ENCODE data around the gene ANXA9. TPM values are rescaled to one million over a fixed set of nuclear protein-coding genes. Genes with fewer than 3 reads are reported as not detected.

Gene ANXA9
- total and polyA plus RNA-seq, 2 donors from 2014 or later = 3.3 to 38.5 TPM

GRCh38 chr1:151011154-151011850, 29.2 kb downstream of the ANXA9 start:
- Histone ChIP-seq H3K36me3 (ENCODE audit: control insufficient read depth in 2 of 3, insufficient read depth in 3 of 3, low read length in 3 of 3) (no peaks in the 10 kb centered on the region), H3K27ac (ENCODE audit: low read depth in 2 of 2, low read length in 2 of 2) (no peak overlapping the region), H3K4me3 (ENCODE audit: low read length in 3 of 3) (no peak overlapping the region), H3K9ac (ENCODE audit: low read length in 3 of 3) (no peak overlapping the region), H3K27me3 (ENCODE audit: control insufficient read depth, insufficient read depth, low read length) (no peaks in the 10 kb centered on the region), H3K9me3 (ENCODE audit: control insufficient read depth in 2 of 3, insufficient read depth in 1 of 3, low read length in 3 of 3) (no peaks in the 10 kb centered on the region), H3K4me1 (ENCODE audit: control insufficient read depth in 2 of 3, insufficient read depth in 2 of 3, low read depth in 1 of 3, low read length in 3 of 3) (peaks cover 3 to 19% (median 14%) of the 10 kb centered on the region in 3 donors)
- FAIRE-seq = no peak
- TF ChIP-seq CTCF (IDR thresholded peaks at IDR 0.05; ENCODE audit: borderline replicate concordance, extremely low read depth, insufficient read depth) = no peak
- DNase-seq = no peak
- intact Hi-C loops (cut with DNase I) = no loop called here

GRCh38 chr1:151012684-151013471, 30.8 kb downstream of the ANXA9 start:
- no peaks in the 10 kb centered on the region for H3K9me3 ChIP-seq (ENCODE audit: control insufficient read depth in 2 of 3, insufficient read depth in 1 of 3, low read length in 3 of 3)
- peak overlapping the region in 2 of 3 donors; percentile 6 to 9 for H3K4me3 ChIP-seq (ENCODE audit: low read length in 3 of 3)

GRCh38 chr1:151013518-151013917, 31.4 kb downstream of the ANXA9 start:
- peak in 4 of 5 donors; percentile 44 to 94 (median 68) for DNase-seq
- Histone ChIP-seq H3K9me3 (ENCODE audit: control insufficient read depth in 2 of 3, insufficient read depth in 1 of 3, low read length in 3 of 3) (no peaks in the 10 kb centered on the region), H3K36me3 (ENCODE audit: control insufficient read depth in 2 of 3, insufficient read depth in 3 of 3, low read length in 3 of 3) (peaks cover 0 to 8% (median 5%) of the 10 kb centered on the region in 3 donors), H3K9ac (ENCODE audit: low read length in 3 of 3) (peak overlapping the region in 1 of 3 donors; percentile 12), H3K27me3 (ENCODE audit: control insufficient read depth, insufficient read depth, low read length) (no peaks in the 10 kb centered on the region), H3K4me3 (ENCODE audit: low read length in 3 of 3) (peak overlapping the region in 2 of 3 donors; percentile 6 to 9), H3K27ac (ENCODE audit: low read depth in 2 of 2, low read length in 2 of 2) (peak overlapping the region; percentile 47 to 76), H3K4me1 (ENCODE audit: control insufficient read depth in 2 of 3, insufficient read depth in 2 of 3, low read depth in 1 of 3, low read length in 3 of 3) (peaks cover 0 to 14% (median 7%) of the 10 kb centered on the region in 3 donors)
- TF ChIP-seq CTCF (IDR thresholded peaks at IDR 0.05; ENCODE audit: borderline replicate concordance, extremely low read depth, insufficient read depth) = no peak
- no peak for FAIRE-seq
- intact Hi-C loops (cut with DNase I) = no loop called here

More at GRCh38 chr1:151012684-151013471, 30.8 kb downstream of the ANXA9 start:
- Histone ChIP-seq H3K27ac (ENCODE audit: low read depth in 2 of 2, low read length in 2 of 2) (peak overlapping the region; percentile 47 to 76), H3K4me1 (ENCODE audit: control insufficient read depth in 2 of 3, insufficient read depth in 2 of 3, low read depth in 1 of 3, low read length in 3 of 3) (peaks cover 2 to 14% (median 8%) of the 10 kb centered on the region in 3 donors), H3K36me3 (ENCODE audit: control insufficient read depth in 2 of 3, insufficient read depth in 3 of 3, low read length in 3 of 3) (peaks cover 0 to 3% (median 0%) of the 10 kb centered on the region in 3 donors), H3K9ac (ENCODE audit: low read length in 3 of 3) (no peak overlapping the region), H3K27me3 (ENCODE audit: control insufficient read depth, insufficient read depth, low read length) (no peaks in the 10 kb centered on the region)
- FAIRE-seq = no peak
- intact Hi-C loops (cut with DNase I) = no loop called here
- TF ChIP-seq CTCF (IDR thresholded peaks at IDR 0.05; ENCODE audit: borderline replicate concordance, extremely low read depth, insufficient read depth) = no peak
- peak in 2 of 5 donors; percentile 42 to 62 for DNase-seq
